ENCODE results near the gene PHKA2.

Gene PHKA2

DNA sequence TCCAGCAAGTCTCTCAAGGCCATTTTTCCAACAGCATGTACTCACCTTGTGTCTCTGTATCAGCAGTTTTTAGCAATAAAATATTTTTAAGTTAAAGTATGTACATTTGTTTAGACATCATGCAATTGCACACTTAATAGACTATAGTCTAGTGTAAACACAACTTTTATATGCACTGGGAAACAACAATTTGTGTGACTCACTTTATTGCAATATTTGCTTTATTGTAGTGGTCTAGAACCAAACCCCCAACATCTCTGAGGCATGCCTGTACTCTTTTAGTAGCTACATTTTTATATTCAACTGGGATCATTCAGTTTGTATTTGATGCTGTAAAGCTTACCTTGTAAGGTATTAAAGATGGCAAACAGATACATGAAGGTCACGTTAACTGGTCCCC lies 14.7 kb upstream of the PHKA2 start:
- H3K4me3 ChIP-seq (replicated peaks; ENCODE audit: low read depth, low read length): no peak overlapping the region
- DNase-seq (ENCODE audit: extremely low read depth, insufficient read length): no peak
- no peaks in the 10 kb centered on the region for H3K36me3 ChIP-seq (ENCODE audit: control insufficient read depth, insufficient read depth, low read length)
- TF ChIP-seq, protein P1, sequence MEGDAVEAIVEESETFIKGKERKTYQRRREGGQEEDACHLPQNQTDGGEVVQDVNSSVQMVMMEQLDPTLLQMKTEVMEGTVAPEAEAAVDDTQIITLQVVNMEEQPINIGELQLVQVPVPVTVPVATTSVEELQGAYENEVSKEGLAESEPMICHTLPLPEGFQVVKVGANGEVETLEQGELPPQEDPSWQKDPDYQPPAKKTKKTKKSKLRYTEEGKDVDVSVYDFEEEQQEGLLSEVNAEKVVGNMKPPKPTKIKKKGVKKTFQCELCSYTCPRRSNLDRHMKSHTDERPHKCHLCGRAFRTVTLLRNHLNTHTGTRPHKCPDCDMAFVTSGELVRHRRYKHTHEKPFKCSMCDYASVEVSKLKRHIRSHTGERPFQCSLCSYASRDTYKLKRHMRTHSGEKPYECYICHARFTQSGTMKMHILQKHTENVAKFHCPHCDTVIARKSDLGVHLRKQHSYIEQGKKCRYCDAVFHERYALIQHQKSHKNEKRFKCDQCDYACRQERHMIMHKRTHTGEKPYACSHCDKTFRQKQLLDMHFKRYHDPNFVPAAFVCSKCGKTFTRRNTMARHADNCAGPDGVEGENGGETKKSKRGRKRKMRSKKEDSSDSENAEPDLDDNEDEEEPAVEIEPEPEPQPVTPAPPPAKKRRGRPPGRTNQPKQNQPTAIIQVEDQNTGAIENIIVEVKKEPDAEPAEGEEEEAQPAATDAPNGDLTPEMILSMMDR (IDR thresholded peaks at IDR 0.05; ENCODE audit: insufficient read depth, low read length, poor library complexity, severe bottlenecking): no peak
- no peaks in the 10 kb centered on the region for H3K27me3 ChIP-seq (replicated peaks; ENCODE audit: control insufficient read depth, insufficient read depth, low read length)

DNA sequence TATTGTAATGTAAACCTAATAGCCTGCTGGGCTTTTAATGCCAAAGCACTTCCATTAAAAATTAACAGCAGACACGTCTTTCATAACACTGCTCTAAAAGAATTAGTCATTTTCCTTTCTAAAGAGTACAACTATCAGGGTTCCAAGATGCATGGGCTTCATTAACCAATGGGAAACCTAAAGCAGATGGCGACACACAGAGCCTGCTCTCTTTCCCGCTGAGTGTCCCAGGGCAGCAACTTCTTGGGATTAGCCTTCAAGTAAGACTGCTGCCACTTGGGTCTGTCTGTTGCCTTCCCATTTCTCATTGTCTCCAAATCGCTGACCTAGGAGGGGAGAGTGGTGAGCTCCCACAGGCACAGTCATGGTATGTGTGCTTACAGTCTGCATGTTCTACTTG lies 14.0 kb upstream of the PHKA2 start:
- DNase-seq (ENCODE audit: extremely low read depth, insufficient read length): no peak
- Histone ChIP-seq H3K36me3 (ENCODE audit: control insufficient read depth, insufficient read depth, low read length) (no peaks in the 10 kb centered on the region), H3K4me3 (replicated peaks; ENCODE audit: low read depth, low read length) (no peak overlapping the region), H3K27me3 (replicated peaks; ENCODE audit: control insufficient read depth, insufficient read depth, low read length) (no peaks in the 10 kb centered on the region)
- TF ChIP-seq, protein P1 (IDR thresholded peaks at IDR 0.05; ENCODE audit: insufficient read depth, low read length, poor library complexity, severe bottlenecking): no peak

DNA sequence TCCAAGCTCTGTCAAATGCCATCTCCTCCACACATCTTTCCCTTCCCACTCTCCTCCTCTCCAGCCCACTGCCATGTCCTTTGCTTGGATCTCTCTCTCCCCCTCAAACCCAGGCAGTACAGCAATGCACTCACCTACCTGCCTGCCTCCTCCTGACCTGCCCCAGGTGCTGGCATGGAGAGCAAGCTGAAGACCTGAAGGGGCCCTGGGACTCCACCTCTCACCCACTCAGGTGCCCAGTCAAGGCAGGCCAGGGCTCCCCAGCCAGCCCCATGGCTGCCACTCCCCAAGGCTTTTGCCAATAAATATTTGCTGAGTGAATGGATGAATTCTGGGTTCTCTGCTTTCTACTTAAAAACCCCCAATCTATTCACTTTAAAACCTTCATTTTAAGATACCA lies 12.6 kb upstream of the PHKA2 start:
- no peak for DNase-seq (ENCODE audit: extremely low read depth, insufficient read length)
- Histone ChIP-seq H3K27me3 (replicated peaks; ENCODE audit: control insufficient read depth, insufficient read depth, low read length) (no peaks in the 10 kb centered on the region), H3K4me3 (replicated peaks; ENCODE audit: low read depth, low read length) (no peak overlapping the region), H3K36me3 (ENCODE audit: control insufficient read depth, insufficient read depth, low read length) (no peaks in the 10 kb centered on the region)
- TF ChIP-seq, protein P1 (IDR thresholded peaks at IDR 0.05; ENCODE audit: insufficient read depth, low read length, poor library complexity, severe bottlenecking): no peak

DNA sequence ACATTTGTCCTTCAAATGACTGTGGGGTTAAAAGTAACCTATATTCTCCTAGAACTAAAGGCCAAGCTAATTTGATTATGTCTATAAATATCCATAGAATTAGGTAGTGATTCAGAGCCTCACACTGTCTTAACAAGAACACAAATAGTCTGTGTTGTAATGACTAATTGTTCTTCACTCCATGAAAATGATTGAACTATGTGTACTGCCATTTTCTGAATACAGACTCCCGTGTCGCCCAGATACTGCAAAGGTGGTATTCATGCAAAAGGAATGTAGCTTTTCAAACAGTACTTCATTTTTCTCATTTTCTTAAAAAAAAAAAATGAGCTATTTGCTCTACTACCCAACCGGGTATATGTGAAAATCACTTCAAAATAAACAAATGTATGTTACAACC lies 11.3 kb upstream of the PHKA2 start:
- TF ChIP-seq, protein P1 (IDR thresholded peaks at IDR 0.05; ENCODE audit: insufficient read depth, low read length, poor library complexity, severe bottlenecking): no peak
- Histone ChIP-seq H3K4me3 (replicated peaks; ENCODE audit: low read depth, low read length) (no peak overlapping the region), H3K27me3 (replicated peaks; ENCODE audit: control insufficient read depth, insufficient read depth, low read length) (no peaks in the 10 kb centered on the region), H3K36me3 (ENCODE audit: control insufficient read depth, insufficient read depth, low read length) (no peaks in the 10 kb centered on the region)
- DNase-seq (ENCODE audit: extremely low read depth, insufficient read length): no peak

DNA sequence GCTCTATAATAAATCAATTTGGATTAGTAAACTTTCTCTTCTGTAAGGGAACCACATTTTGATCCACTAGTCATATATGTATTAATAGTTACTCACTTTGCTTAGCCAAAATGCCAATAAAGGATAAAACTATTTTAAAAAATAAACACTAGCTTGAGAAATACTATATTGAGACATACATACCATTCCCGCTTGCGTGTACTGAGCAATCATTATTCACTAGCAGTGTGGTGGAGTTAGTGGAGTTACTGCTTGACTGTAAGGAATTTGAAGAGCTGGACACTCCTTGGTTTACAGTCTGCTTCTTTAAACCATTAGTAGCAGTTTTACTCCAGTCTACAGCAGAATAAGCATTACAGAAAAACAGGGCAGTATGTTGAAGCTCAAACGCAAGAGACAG lies 10.8 kb upstream of the PHKA2 start:
- Histone ChIP-seq H3K4me3 (replicated peaks; ENCODE audit: low read depth, low read length) (no peak overlapping the region), H3K36me3 (ENCODE audit: control insufficient read depth, insufficient read depth, low read length) (no peaks in the 10 kb centered on the region), H3K27me3 (replicated peaks; ENCODE audit: control insufficient read depth, insufficient read depth, low read length) (no peaks in the 10 kb centered on the region)
- DNase-seq (ENCODE audit: extremely low read depth, insufficient read length): no peak
- TF ChIP-seq, protein P1 (IDR thresholded peaks at IDR 0.05; ENCODE audit: insufficient read depth, low read length, poor library complexity, severe bottlenecking): no peak

DNA sequence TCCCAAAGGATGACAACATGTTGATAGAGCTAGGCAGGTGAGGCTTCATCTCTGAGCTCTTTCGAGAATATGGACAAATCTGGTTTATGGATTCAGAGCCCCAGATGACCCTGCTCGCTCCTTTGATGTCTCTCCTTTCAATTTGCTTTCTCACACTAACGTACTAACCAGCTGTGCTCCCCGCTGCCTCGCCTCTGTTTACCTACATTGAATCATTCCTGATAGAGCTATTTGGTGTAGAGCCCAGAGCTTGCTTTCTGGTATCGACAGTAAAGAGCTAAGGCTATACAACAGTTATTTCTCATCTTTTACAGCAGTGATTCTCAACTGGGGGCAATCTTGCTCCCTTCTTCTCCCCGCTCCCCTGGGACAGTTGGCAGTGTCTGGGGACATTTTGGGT lies 8.9 kb upstream of the PHKA2 start:
- TF ChIP-seq, protein P1 (IDR thresholded peaks at IDR 0.05; ENCODE audit: insufficient read depth, low read length, poor library complexity, severe bottlenecking): no peak
- no peak overlapping the region for H3K4me3 ChIP-seq (replicated peaks; ENCODE audit: low read depth, low read length)
- no peaks in the 10 kb centered on the region for H3K36me3 ChIP-seq (ENCODE audit: control insufficient read depth, insufficient read depth, low read length)
- H3K27me3 ChIP-seq (replicated peaks; ENCODE audit: control insufficient read depth, insufficient read depth, low read length): no peaks in the 10 kb centered on the region
- no peak for DNase-seq (ENCODE audit: extremely low read depth, insufficient read length)

All from GM06990 (cell line).